Astrocyte of the cerebellum (primary cell): ENCODE results near the gene SEC24D.

ENCODE experiments used
- DNase-seq: peaks from one replicate; pipeline ENCODE4 v3.0.0-alpha.2; 2011; ENCODE audit warnings: low read depth
- H3K4me3 ChIP-seq: 2 replicates; pipeline ENCODE4 v1.5.1; 2011; ENCODE audit warnings: mild to moderate bottlenecking, low read depth, low read length, moderate library complexity
- in situ Hi-C: cut with HindIII; loops from 2 replicates; pipeline ENCODE4 v1.10.0; 2017; ENCODE audit warnings: low sequenced_read_pairs
- TF ChIP-seq, protein P1 (sequence below): IDR thresholded peaks from 2 replicates; pipeline ENCODE4 v1.5.1; 2012; ENCODE audit warnings: low read length, low read depth, moderate library complexity, mild to moderate bottlenecking; ENCODE audit errors: missing control alignments

SEC24D gene

DNA sequence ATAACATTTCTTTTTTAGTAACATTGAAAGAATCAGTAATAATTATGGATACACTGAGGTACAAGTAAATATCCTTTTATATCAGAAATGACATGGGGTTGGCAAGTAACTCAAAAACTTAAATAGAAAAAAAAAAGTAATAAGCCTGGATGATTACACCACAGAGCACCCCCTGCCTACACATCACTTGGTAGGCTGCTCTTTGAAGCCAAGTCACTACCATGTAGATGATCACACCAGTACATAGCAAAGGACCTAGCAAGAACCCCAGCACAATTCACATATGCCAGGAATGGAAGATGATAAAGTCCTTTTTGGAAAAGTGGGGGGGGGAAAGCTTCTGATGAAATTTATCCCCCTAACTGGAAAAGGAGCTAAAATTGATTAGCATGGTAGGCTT lies 93.9 kb downstream of the SEC24D start:
- TF ChIP-seq, protein P1, sequence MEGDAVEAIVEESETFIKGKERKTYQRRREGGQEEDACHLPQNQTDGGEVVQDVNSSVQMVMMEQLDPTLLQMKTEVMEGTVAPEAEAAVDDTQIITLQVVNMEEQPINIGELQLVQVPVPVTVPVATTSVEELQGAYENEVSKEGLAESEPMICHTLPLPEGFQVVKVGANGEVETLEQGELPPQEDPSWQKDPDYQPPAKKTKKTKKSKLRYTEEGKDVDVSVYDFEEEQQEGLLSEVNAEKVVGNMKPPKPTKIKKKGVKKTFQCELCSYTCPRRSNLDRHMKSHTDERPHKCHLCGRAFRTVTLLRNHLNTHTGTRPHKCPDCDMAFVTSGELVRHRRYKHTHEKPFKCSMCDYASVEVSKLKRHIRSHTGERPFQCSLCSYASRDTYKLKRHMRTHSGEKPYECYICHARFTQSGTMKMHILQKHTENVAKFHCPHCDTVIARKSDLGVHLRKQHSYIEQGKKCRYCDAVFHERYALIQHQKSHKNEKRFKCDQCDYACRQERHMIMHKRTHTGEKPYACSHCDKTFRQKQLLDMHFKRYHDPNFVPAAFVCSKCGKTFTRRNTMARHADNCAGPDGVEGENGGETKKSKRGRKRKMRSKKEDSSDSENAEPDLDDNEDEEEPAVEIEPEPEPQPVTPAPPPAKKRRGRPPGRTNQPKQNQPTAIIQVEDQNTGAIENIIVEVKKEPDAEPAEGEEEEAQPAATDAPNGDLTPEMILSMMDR, result no peak
- no peak for DNase-seq
- H3K4me3 ChIP-seq, result no peak overlapping the region
- in situ Hi-C loops, result loop anchor here (25.0 kb wide), 1 partner anchor 220 kb away; no protein-coding TSS in a partner anchor

DNA sequence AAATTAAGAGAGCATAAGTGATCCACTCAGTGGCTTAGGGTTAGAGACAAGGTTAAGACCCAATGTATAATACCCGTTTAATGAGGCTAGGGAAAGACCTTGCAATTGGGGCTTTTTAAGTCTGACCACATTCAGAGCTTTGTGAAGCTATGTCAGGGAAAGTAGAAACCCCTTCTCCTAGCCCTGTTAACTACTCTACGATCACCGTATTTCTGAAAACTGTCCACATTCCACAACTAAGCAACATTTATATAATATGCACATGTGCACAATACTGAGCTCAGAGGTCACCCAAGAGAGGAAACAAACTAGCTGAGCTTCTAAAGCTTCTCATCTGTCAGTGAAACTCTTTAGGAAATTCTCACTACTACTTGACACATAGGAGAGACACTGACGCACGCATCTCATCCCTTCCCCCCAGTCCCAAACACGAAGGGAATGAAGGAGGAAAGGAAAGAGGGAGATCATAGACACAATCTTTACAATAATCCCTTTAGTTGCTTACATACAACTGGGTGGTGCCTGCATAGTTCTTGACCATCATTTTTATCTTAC lies 94.5 kb downstream of the SEC24D start:
- TF ChIP-seq, protein P1, result no peak
- no peak for DNase-seq
- in situ Hi-C loops, result loop anchor here (25.0 kb wide), 1 partner anchor 221 kb away; no protein-coding TSS in a partner anchor
- H3K4me3 ChIP-seq, result no peak overlapping the region

DNA sequence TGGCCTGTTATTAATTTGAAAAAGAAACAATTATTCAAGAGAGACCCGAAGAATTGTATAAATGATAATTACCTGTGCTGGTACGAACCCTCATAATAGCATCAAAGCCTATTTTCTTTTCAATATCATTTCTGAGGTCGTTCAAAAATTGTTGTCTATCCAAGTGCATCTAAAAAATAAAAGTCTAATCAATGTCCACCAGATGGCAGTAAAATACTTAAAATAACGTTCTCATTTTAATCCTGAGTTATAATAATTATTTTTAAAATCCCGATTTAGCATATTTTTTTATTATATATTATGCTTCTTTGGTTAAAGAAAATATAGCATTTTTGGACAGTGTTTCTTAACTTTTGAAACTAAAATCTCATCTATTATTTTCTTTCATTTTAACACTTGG lies 95.1 kb downstream of the SEC24D start:
- TF ChIP-seq, protein P1, result no peak
- H3K4me3 ChIP-seq, result no peak overlapping the region
- in situ Hi-C loops, result loop anchor here (25.0 kb wide), 1 partner anchor 221 kb away; no protein-coding TSS in a partner anchor
- DNase-seq, result no peak

DNA sequence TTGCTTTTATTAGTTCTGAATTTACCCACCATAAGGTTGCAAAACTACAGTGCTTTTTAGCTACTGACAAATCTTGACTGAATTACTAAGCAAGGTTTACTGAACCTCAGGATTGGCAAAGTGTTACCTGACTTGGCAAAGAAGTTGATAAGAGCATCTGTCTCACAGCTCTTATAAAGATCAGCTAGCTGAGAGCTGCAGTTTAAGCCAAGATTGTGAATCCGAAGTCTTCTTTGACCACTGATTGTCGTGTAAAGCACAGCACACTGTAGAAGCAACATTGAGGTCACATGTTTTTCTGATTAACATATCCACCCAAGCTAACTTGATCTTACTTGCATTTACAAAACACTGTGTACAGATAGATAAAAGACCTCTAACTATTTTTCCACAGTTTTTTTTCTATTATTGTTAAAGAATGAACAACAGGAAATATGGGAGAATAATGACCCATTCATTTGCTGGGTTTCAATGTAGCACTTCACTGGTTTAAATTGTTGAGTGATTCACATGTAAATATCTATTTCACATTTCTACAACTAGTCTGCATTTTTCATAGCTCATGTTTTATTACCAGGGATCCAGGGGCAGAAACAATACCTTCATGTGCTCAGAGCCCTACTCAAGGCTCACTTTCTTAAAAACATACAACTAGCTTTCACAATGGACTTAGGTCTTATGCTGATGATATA lies 96.8 kb downstream of the SEC24D start:
- H3K4me3 ChIP-seq, result no peak overlapping the region
- in situ Hi-C loops, result loop anchor here (25.0 kb wide), 1 partner anchor 223 kb away; no protein-coding TSS in a partner anchor
- TF ChIP-seq, protein P1, result no peak
- no peak for DNase-seq

DNA sequence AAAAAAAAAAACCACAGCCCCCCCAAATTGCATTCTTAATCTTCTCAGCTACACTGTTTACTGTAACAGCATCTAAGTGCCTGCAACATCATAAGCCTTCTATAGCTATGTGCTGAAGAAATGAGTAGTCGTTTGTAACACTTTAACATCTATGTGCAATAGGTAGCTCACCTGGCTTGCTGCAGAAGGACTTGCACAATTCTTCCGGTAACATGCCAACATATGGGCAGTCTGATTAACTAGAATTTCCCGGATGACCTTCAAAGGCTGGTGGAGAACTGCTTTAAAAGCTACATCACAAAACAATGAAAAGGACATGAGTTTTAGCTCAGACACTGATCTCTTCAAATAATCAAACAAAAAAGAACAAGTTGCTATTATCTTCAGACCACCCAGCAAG lies 97.8 kb downstream of the SEC24D start:
- H3K4me3 ChIP-seq, result no peak overlapping the region
- DNase-seq, result no peak
- in situ Hi-C loops, result loop anchor here (25.0 kb wide), 1 partner anchor 224 kb away; no protein-coding TSS in a partner anchor
- TF ChIP-seq, protein P1, result no peak

DNA sequence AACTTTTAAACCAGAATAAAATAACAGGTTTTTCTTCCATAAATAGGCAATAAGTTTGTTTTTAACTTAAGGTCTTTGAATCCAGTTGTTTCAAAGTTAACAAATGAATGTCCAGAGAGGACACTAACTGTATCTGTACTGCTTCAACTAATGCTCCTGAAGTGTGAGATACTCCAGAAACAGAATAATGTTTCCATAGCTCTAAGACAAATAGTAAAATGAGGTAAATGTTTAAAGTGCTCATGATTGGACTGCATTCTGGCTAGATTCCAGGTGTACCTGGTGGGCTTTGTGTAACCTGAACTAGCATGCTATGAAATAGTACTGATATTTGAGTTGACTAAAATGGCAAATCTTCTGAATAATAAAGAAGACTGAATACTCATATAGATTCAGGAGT lies 99.0 kb downstream of the SEC24D start:
- in situ Hi-C loops, result loop anchor here (25.0 kb wide), 1 partner anchor 225 kb away; no protein-coding TSS in a partner anchor
- TF ChIP-seq, protein P1, result no peak
- no peak overlapping the region for H3K4me3 ChIP-seq
- no peak for DNase-seq
